ENCODE results near the gene KCNJ3. TPM values are rescaled to one million over a fixed set of nuclear protein-coding genes. Genes with fewer than 3 reads are reported as not detected.

Gene KCNJ3
- total RNA-seq, 1 donor from 2014 or later = 0.07 TPM

- Mint-ChIP-seq H3K9me3 (ENCODE audit: low read depth) (no peaks in the 10 kb centered on the region), H3K4me1 (ENCODE audit: low read depth) (no peaks in the 10 kb centered on the region), H3K27me3 (ENCODE audit: low read depth) (peaks cover 9% of the 10 kb centered on the region), H3K36me3 (ENCODE audit: low read depth) (no peaks in the 10 kb centered on the region), H3K27ac (ENCODE audit: unreplicated experiment) (no peak overlapping the region), H3K4me3 (ENCODE audit: unreplicated experiment) (no peak overlapping the region)
- DNase-seq (ENCODE audit: low spot score) = no peak
- TF ChIP-seq CTCF (IDR thresholded peaks at IDR 0.05) = no peak
Measured at GRCh38 chr2:154710078-154710477, 11.6 kb downstream of the KCNJ3 start.

GRCh38 chr2:154710685-154711084 lies 12.2 kb downstream of the KCNJ3 start:
- no peaks in the 10 kb centered on the region for H3K4me1 Mint-ChIP-seq (ENCODE audit: low read depth)
- H3K4me3 Mint-ChIP-seq (ENCODE audit: unreplicated experiment) = no peak overlapping the region
- DNase-seq (ENCODE audit: low spot score) = no peak
- no peak overlapping the region for H3K27ac Mint-ChIP-seq (ENCODE audit: unreplicated experiment)
- no peaks in the 10 kb centered on the region for H3K9me3 Mint-ChIP-seq (ENCODE audit: low read depth)
- no peaks in the 10 kb centered on the region for H3K36me3 Mint-ChIP-seq (ENCODE audit: low read depth)
- peaks cover 9% of the 10 kb centered on the region for H3K27me3 Mint-ChIP-seq (ENCODE audit: low read depth)
- no peak for TF ChIP-seq CTCF (IDR thresholded peaks at IDR 0.05)

- no peaks in the 10 kb centered on the region for H3K9me3 Mint-ChIP-seq (ENCODE audit: low read depth)
- H3K27me3 Mint-ChIP-seq (ENCODE audit: low read depth) = peaks cover 5% of the 10 kb centered on the region
- H3K4me1 Mint-ChIP-seq (ENCODE audit: low read depth) = no peaks in the 10 kb centered on the region
- no peak for TF ChIP-seq CTCF (IDR thresholded peaks at IDR 0.05)
- H3K27ac Mint-ChIP-seq (ENCODE audit: unreplicated experiment) = no peak overlapping the region
- H3K36me3 Mint-ChIP-seq (ENCODE audit: low read depth) = no peaks in the 10 kb centered on the region
- no peak overlapping the region for H3K4me3 Mint-ChIP-seq (ENCODE audit: unreplicated experiment)
- no peak for DNase-seq (ENCODE audit: low spot score)
Measured at GRCh38 chr2:154713675-154714074, 15.2 kb downstream of the KCNJ3 start.

GRCh38 chr2:154720651-154721050 lies 22.2 kb downstream of the KCNJ3 start:
- Mint-ChIP-seq H3K36me3 (ENCODE audit: low read depth) (no peaks in the 10 kb centered on the region), H3K4me3 (ENCODE audit: unreplicated experiment) (no peak overlapping the region), H3K27ac (ENCODE audit: unreplicated experiment) (no peak overlapping the region), H3K4me1 (ENCODE audit: low read depth) (peaks cover 18% of the 10 kb centered on the region), H3K27me3 (ENCODE audit: low read depth) (peaks cover 2% of the 10 kb centered on the region), H3K9me3 (ENCODE audit: low read depth) (no peaks in the 10 kb centered on the region)
- no peak for DNase-seq (ENCODE audit: low spot score)
- TF ChIP-seq CTCF (IDR thresholded peaks at IDR 0.05) = no peak

- no peaks in the 10 kb centered on the region for H3K36me3 Mint-ChIP-seq (ENCODE audit: low read depth)
- peaks cover 7% of the 10 kb centered on the region for H3K9me3 Mint-ChIP-seq (ENCODE audit: low read depth)
- H3K27ac Mint-ChIP-seq (ENCODE audit: unreplicated experiment) = no peak overlapping the region
- H3K27me3 Mint-ChIP-seq (ENCODE audit: low read depth) = peaks cover 2% of the 10 kb centered on the region
- no peak for DNase-seq (ENCODE audit: low spot score)
- peaks cover 17% of the 10 kb centered on the region for H3K4me1 Mint-ChIP-seq (ENCODE audit: low read depth)
- no peak for TF ChIP-seq CTCF (IDR thresholded peaks at IDR 0.05)
- no peak overlapping the region for H3K4me3 Mint-ChIP-seq (ENCODE audit: unreplicated experiment)
Measured at GRCh38 chr2:154724194-154724797, 25.8 kb downstream of the KCNJ3 start.
